IPS-15b (cell line): Measurements from ENCODE around the gene ABLIM2.

Experiments used
- H3K27me3 ChIP-seq: one replicate; pipeline ENCODE4 v1.6.1; 2013; ENCODE audit warnings: low read length; ENCODE audit not compliant: control insufficient read depth, insufficient read depth
- H3K36me3 ChIP-seq: one replicate; pipeline ENCODE4 v1.6.1; 2013; ENCODE audit warnings: low read length; ENCODE audit not compliant: control insufficient read depth, insufficient read depth
- H3K4me1 ChIP-seq: one replicate; pipeline ENCODE4 v1.6.1; 2013; ENCODE audit warnings: mild to moderate bottlenecking, low read length; ENCODE audit not compliant: control insufficient read depth, insufficient read depth
- H3K4me3 ChIP-seq: one replicate; pipeline ENCODE4 v1.5.1; 2013; ENCODE audit warnings: low read depth, low read length
- H3K9ac ChIP-seq: one replicate; pipeline ENCODE4 v1.6.1; 2013; ENCODE audit warnings: low read depth, mild to moderate bottlenecking, low read length
- H3K9me3 ChIP-seq: one replicate; pipeline ENCODE4 v1.6.1; 2013; ENCODE audit warnings: mild to moderate bottlenecking, low read length; ENCODE audit not compliant: control insufficient read depth, insufficient read depth

Gene ABLIM2

DNA sequence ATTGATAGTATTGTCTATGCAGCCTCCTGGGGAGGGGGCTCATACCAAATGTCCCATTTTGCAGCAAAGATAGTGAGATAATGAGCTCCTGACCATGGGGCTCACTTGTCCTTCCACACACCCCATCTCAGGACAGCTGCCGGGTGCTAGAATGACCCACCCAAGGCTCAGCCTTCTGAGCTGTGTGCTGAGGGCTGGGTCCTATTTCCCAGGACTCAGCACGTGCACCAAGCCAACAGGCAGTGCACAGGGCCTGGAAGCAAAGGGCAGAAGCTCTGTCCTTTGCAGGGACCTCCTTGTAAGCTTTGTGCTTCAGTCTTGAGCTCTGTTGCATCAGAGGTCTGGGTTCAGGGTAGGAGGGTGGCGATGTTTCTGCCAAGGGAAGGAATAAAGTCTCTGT is 11.2 kb upstream of the ABLIM2 start:
- Histone ChIP-seq H3K9ac (no peak overlapping the region), H3K4me1 (no peaks in the 10 kb centered on the region), H3K36me3 (no peaks in the 10 kb centered on the region), H3K4me3 (no peak overlapping the region), H3K27me3 (no peaks in the 10 kb centered on the region), H3K9me3 (peaks cover 8% of the 10 kb centered on the region)

DNA sequence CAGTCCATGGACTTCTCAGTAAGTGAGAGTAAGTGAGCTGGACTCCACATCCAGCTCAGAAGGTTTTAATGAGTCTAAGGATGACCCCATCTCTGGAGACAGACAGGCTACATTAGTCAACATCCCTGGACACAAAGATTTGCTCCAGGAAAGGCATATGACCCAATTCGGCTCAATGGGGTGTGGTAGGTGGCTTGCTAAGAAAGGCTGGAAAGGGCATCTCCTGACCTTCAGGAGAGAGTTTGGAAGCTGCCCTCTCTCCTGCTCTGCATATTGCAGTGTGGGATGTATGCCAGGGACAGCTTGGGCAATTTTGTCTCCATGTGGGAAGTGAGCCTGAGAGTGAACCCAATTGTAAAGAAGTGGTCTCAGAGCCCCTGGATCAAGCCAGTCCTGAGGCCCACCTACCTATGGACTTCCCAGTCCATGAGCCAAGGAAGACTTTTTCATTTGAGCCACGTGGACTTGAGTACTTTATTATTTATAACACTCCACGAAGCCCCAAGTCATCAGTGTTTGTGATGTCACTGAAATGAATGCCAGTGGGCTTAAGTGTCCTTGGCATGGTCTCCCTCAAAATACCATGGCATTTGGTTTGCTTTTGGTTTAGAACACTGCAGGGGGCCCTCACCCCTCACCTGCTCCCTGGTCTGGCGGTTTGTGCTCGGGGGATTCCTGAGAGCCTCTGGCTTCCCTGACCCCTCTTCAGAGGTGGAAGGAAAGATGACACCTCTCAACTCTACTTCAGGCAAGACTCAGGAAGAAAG is 10.4 kb upstream of the ABLIM2 start:
- Histone ChIP-seq H3K27me3 (no peaks in the 10 kb centered on the region), H3K9me3 (peaks cover 8% of the 10 kb centered on the region), H3K9ac (no peak overlapping the region), H3K36me3 (no peaks in the 10 kb centered on the region), H3K4me1 (no peaks in the 10 kb centered on the region), H3K4me3 (no peak overlapping the region)

DNA sequence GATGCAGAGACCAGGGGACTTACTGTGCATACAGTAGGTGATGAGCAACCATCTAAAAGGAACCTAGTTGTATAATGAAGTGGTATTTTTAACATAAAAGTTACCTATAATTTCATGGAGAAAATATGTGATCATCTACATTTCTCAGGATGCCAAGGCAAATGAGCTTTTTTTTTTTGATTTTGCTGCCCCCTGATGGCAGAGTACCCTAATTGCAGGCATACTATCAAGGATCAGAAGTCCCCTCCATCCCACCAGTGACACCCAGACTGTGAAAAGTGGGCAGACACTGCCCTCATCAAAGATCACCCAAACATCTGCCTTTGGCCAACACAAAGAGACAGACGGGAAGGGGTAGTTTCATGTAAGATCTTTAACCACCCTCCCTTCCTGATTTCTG is 9.6 kb upstream of the ABLIM2 start:
- no peaks in the 10 kb centered on the region for H3K27me3 ChIP-seq
- no peaks in the 10 kb centered on the region for H3K36me3 ChIP-seq
- H3K4me3 ChIP-seq = no peak overlapping the region
- peaks cover 8% of the 10 kb centered on the region for H3K9me3 ChIP-seq
- H3K9ac ChIP-seq = no peak overlapping the region
- no peaks in the 10 kb centered on the region for H3K4me1 ChIP-seq

DNA sequence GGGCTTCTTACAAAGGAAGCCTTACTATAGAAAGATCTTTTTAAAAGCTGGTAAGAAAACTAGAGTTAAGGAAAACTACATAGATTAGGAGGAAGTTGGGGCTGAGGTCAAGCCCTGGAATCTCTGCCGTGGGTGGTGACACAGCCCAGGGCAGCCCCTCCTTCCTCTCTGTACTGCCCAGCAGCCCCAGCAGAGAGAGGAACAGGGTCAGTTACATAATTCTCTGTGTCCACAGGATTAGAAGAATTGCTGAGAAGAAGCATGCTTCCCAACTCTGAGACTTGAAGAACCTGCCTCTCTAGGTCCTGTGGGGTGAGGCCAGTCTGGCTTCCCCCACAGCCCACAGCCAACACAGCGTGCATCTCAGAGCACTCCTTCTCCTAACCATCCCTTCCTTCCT is 9.2 kb upstream of the ABLIM2 start:
- H3K36me3 ChIP-seq = no peaks in the 10 kb centered on the region
- no peaks in the 10 kb centered on the region for H3K27me3 ChIP-seq
- peaks cover 8% of the 10 kb centered on the region for H3K9me3 ChIP-seq
- no peak overlapping the region for H3K9ac ChIP-seq
- no peaks in the 10 kb centered on the region for H3K4me1 ChIP-seq
- no peak overlapping the region for H3K4me3 ChIP-seq

DNA sequence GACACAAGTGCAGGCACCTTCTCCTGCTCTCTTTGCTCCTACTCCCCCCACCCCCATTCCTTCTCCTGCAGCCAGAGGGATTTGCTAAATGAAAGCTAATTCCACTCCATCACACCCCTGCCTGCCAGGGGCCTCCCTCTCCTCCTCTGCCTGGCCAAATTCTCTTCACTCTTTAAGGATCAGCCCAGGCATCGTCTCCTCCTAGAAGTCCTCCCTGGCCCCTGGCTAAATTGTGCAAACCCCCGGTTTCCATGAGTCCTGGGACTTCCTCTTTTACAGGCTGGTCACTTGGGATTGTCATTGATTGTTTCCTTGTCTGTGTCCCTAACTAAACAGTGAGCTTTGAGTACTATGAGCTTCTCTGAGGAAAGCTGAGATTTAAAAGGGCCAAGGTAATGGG is 8.7 kb upstream of the ABLIM2 start:
- H3K36me3 ChIP-seq = no peaks in the 10 kb centered on the region
- H3K9me3 ChIP-seq = peaks cover 8% of the 10 kb centered on the region
- no peaks in the 10 kb centered on the region for H3K27me3 ChIP-seq
- no peak overlapping the region for H3K9ac ChIP-seq
- no peak overlapping the region for H3K4me3 ChIP-seq
- H3K4me1 ChIP-seq = no peaks in the 10 kb centered on the region

DNA sequence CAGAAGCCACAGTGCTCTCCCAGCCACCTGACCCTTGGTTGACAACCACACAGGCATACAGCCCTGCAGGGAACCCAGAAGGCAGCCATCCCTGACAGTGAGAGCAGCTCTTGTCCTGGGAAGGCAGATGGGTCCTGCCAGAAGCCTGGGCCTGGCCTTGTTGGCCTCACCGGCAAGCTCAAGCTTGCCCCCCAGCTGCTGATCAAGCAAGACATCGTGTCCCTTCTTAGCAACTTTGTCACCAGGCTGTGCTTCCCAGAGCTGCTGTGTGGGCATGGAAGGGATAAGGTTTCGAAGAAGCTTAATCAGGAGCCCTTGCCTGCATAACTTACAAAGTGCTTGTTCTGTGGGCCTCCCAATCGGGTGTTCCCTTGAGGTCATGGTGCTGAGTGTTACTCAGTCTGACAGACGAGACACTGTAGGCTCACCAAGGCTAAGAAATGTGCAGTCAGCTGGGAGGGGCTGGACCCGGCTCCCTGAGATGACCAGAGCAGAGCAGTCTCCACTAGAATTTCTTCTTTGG is 6.8 kb upstream of the ABLIM2 start:
- Histone ChIP-seq H3K4me3 (no peak overlapping the region), H3K27me3 (peaks cover 2% of the 10 kb centered on the region), H3K36me3 (no peaks in the 10 kb centered on the region), H3K9ac (no peak overlapping the region), H3K9me3 (peaks cover 8% of the 10 kb centered on the region), H3K4me1 (no peaks in the 10 kb centered on the region)

DNA sequence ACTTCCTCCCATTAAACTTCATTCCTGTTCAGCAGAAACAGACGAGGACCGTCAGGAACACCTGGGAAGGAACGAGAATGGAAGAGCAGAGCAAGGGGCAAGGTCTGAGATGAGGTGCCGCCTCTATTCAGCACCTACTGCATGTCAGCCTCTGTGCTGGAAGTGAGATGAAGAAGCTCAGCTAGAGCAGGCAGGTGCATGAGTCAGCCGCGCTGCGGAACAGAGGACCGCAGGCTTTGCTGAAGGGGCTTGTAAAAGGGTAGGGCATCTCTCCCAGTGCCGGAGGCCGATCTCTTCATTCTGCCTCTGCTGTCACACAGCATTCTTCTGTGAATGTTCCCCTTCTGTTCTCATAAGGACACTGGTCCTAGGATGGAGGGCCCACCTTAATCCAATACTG is 6.1 kb upstream of the ABLIM2 start:
- Histone ChIP-seq H3K27me3 (peaks cover 9% of the 10 kb centered on the region), H3K36me3 (no peaks in the 10 kb centered on the region), H3K4me1 (no peaks in the 10 kb centered on the region), H3K9me3 (peaks cover 8% of the 10 kb centered on the region), H3K9ac (no peak overlapping the region), H3K4me3 (no peak overlapping the region)

DNA sequence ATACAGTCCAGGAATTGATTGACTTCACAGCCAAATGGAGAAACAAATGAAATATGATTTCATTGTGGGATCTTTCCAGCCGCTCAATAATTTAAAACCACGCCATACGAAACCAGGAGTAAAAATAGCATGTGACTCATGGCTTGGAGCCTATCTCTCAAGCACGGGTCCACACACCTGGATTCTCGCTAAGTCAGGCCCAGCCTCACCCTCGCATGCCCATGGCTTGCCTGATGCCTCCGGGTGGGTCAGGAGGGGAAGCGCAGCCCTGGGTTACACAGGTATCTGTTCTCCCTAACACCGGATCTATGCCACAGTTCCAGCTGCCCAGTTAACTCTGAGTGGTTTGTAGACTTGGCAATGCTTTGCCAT is 5.6 kb upstream of the ABLIM2 start:
- H3K4me1 ChIP-seq = peaks cover 2% of the 10 kb centered on the region
- H3K9me3 ChIP-seq = peaks cover 8% of the 10 kb centered on the region
- H3K36me3 ChIP-seq = no peaks in the 10 kb centered on the region
- no peak overlapping the region for H3K4me3 ChIP-seq
- H3K27me3 ChIP-seq = peaks cover 12% of the 10 kb centered on the region
- H3K9ac ChIP-seq = no peak overlapping the region

DNA sequence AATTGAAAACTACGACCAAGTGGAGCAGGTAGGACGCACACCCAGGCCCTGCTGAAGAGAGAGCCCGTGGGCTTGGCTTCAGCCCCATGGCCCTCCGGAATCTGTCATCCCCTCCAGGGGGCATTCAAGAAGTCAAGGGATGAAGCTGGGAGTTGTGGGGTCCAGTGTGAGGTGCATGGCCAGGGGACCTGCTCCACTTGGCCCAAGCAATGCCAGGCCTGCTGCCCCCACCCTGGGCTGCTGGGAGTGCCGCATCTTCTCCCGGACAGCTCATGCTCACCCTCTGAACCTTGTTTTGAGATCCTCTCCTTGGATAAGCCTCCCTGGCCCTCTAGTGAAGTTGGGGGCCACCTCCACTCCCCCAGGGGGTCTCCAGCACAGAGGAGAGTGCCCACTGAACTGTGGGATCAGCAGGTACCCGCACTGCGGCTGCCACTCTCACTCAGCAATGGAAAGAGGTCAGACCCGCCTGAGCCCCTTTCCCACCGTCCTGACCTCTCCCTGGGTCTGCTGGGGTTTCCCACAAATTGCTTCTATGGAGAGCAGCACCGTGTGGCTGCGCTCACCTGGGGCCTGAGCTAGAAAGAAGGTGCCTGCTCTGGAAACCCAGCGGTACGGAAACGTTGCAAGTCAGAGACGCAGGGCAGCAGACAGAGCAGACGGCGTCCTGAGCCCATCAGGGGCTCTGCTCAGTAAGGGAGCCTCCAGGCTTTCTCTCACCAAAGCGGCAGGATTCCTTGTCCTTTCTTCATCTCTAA is 5.0 kb upstream of the ABLIM2 start:
- H3K27me3 ChIP-seq = peaks cover 12% of the 10 kb centered on the region
- no peak overlapping the region for H3K4me3 ChIP-seq
- H3K4me1 ChIP-seq = peaks cover 2% of the 10 kb centered on the region
- no peak overlapping the region for H3K9ac ChIP-seq
- peaks cover 5% of the 10 kb centered on the region for H3K9me3 ChIP-seq
- H3K36me3 ChIP-seq = no peaks in the 10 kb centered on the region

DNA sequence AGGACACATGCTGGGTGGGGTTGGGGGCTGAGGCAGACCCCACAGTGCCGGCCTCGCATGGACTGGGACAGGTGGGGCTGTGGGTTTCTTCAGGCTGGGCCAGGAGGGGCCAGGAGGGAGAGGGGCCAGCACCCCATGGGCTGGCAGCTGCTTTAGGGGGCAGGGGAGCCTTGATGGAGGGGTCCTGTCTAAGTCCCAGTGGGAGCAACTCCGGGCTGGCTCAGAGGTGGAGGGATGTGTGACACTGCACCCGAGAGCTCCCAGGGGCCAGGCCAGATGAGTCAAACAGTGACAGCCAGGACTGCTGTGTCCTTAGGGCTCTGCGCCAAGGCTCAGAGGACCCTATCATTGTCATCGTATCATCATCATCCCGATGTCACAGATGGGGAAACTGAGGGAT is 4.4 kb upstream of the ABLIM2 start:
- Histone ChIP-seq H3K36me3 (no peaks in the 10 kb centered on the region), H3K4me3 (no peak overlapping the region), H3K27me3 (peaks cover 14% of the 10 kb centered on the region), H3K4me1 (peaks cover 2% of the 10 kb centered on the region), H3K9me3 (no peaks in the 10 kb centered on the region), H3K9ac (no peak overlapping the region)

DNA sequence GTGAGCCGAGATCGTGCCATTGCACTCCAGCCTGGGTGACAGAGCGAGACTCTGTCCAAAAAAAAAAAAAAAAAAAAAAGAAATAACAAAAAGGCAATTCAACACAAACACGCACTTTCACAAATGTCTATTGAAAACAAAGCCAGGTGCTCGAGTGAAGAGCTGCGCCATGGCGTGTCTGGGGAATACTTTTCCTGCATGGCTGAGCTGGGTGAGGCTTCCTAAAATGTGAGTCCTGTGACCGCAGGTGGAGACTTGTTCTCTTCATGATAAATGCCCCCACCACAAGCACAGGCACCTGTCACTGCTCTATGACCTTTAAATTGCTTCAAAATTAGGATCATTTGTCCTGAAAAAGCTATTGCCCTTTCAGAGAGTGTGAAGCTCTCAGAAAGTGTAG is 4.0 kb upstream of the ABLIM2 start:
- Histone ChIP-seq H3K27me3 (peaks cover 18% of the 10 kb centered on the region), H3K9me3 (no peaks in the 10 kb centered on the region), H3K9ac (no peak overlapping the region), H3K4me3 (no peak overlapping the region), H3K36me3 (no peaks in the 10 kb centered on the region), H3K4me1 (peaks cover 2% of the 10 kb centered on the region)

DNA sequence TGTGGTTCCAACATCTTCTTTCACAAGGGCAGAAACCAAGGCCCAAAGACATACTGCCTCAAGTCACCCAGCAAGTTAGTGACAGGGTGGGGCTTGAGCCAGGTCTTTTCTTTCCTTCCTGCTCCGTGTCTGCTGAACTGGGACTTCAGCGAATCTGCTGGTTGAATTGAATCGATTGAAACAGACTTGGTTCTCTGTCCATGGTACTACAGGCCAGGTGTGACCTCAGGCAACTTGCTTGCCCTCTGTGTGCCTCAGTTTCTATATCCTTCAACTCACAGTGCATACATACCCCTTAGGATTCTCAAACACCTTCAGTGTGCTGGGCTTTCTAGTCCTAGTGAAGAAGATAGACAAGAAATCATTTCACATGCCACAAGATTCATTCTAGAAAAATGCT is 2.0 kb upstream of the ABLIM2 start:
- H3K27me3 ChIP-seq = peaks cover 28% of the 10 kb centered on the region

More for the DNA sequence above, 2.0 kb upstream of the ABLIM2 start:
- no peaks in the 10 kb centered on the region for H3K9me3 ChIP-seq
- peaks cover 2% of the 10 kb centered on the region for H3K4me1 ChIP-seq
- H3K4me3 ChIP-seq = no peak overlapping the region
- H3K9ac ChIP-seq = no peak overlapping the region
- H3K36me3 ChIP-seq = no peaks in the 10 kb centered on the region
